Lung (tissue), 12 donors: ENCODE results near the gene ACAT2. TPM values are rescaled to one million over a fixed set of nuclear protein-coding genes. Genes with fewer than 3 reads are reported as not detected.

Experiments
- ATAC-seq: fragments of 200-7000 bp; cut with Tn5 transposase; one replicate; pipeline ENCODE4 v1.9.1; 2020; ENCODE audit warnings: moderate number of reproducible peaks; ENCODE audit not compliant: insufficient read depth, low FRiP score
- DNase-seq, 3 donors: peaks; one replicate each; pipeline ENCODE4 v3.0.0-alpha.2; 2013 to 2017
- H3K27ac ChIP-seq, 2 donors: one replicate each; pipeline ENCODE4 v1.5.1; 2013; ENCODE audit warnings: mild to moderate bottlenecking in 2 of 2, moderate library complexity in 2 of 2, control low read depth in 1 of 2, inconsistent platforms in 1 of 2, low read depth in 1 of 2, low read length in 1 of 2
- H3K27me3 ChIP-seq, 3 donors: one replicate each; pipeline ENCODE4 v1.5.1; 2013; ENCODE audit warnings: low read length in 2 of 3; ENCODE audit not compliant: control insufficient read depth in 3 of 3, insufficient read depth in 3 of 3
- H3K36me3 ChIP-seq, 4 donors: one replicate each; pipeline ENCODE4 v1.5.1; 2013; ENCODE audit warnings: low read length in 4 of 4, mild to moderate bottlenecking in 1 of 4, moderate library complexity in 1 of 4; ENCODE audit not compliant: control insufficient read depth in 4 of 4, insufficient read depth in 4 of 4
- H3K4me1 ChIP-seq, 5 donors: one replicate each; pipeline ENCODE4 v1.5.1; 2013; ENCODE audit warnings: low read length in 5 of 5, mild to moderate bottlenecking in 2 of 5, moderate library complexity in 1 of 5; ENCODE audit not compliant: control insufficient read depth in 5 of 5, insufficient read depth in 5 of 5
- H3K4me3 ChIP-seq: one replicate; pipeline ENCODE4 v1.5.1; 2013; ENCODE audit warnings: mild to moderate bottlenecking, control low read depth, moderate library complexity
- H3K9ac ChIP-seq, 2 donors: one replicate each; pipeline ENCODE4 v1.5.1; 2013; ENCODE audit warnings: low read length in 2 of 2, control low read depth in 1 of 2; ENCODE audit not compliant: insufficient read depth in 1 of 2
- H3K9me3 ChIP-seq, 4 donors: one replicate each; pipeline ENCODE4 v1.5.1; 2013; ENCODE audit warnings: low read length in 3 of 4, mild to moderate bottlenecking in 1 of 4, moderate library complexity in 1 of 4; ENCODE audit not compliant: control insufficient read depth in 4 of 4, insufficient read depth in 3 of 4
- WGBS, 2 donors: extraction: QIAGEN DNeasy Blood & Tissue Kit; methylation state at CpG; one replicate each; pipeline ENCODE4 v1.1.7; 2013; 5-methylcytosine and 5-hydroxymethylcytosine counted together
- polyA plus RNA-seq, 2 donors: library from polyadenylated mRNA; stranded (reverse); fragments of 200-250 nt; gene quantifications; one replicate each; pipeline ENCODE4 v1.2.1, GENCODE V29; 2013
- total RNA-seq, 2 donors: library from RNA; depleted of rRNA in 1 of 2; stranded (reverse); fragments of >200 nt in 1 of 2; gene quantifications; one replicate each; pipeline ENCODE4 v1.2.1, GENCODE V29; 2014 to 2021
- TF ChIP-seq, protein P1 (sequence below): IDR thresholded peaks from 2 replicates; pipeline ENCODE4 v1.5.1; 2012; ENCODE audit warnings: mild to moderate bottlenecking; ENCODE audit errors: control extremely low read depth, extremely low read depth
- donor health status: control.
- donor health status: control.
- donor health status: Bipolar disorder and iron deficiency.
- donor health status: healthy.
- donor health status: DM: yes; HTN: yes; CAD: no.

The ACAT2 gene
- total and polyA plus RNA-seq, 4 donors = 20.8 to 84.4 (median 67.6) TPM

DNA sequence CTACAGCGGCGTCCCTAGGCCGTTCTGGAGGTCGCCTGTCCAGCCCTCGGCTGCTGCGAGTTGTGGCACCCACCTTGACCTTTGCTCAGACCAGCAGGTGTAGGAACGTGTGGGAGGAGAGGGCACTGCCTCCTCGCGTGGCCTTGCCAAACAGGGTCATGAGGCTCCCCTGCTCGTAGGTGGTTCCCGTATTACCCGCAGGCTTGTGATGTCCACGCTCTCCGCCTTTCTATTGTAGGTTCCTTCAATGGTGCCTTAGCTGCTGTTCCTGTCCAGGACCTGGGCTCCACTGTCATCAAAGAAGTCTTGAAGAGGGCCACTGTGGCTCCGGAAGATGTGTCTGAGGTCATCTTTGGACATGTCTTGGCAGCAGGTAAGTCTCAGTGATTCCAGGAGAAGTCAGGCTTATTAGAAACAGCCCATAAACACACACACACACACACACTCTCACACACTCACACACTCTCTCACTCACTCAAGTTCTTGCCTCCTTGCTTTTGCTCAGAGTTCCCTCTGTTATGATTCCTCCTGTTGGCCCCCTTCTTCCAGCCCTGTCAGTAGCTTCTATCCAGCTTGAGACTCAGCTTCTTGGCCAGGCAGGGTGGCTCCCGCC, 942 bp downstream of the ACAT2 start:
- H3K36me3 ChIP-seq = peaks cover 9 to 27% (median 21%) of the 10 kb centered on the region in 4 donors
- peak overlapping the region; percentile 78 for H3K4me3 ChIP-seq
- ATAC-seq = no peak
- WGBS, 2 donors = 13 to 15% methylated on average over 16 of the region's 16 CpGs
- H3K4me1 ChIP-seq = peaks cover 0 to 14% (median 5%) of the 10 kb centered on the region in 5 donors
- H3K27me3 ChIP-seq = no peaks in the 10 kb centered on the region
- DNase-seq = peak in 1 of 3 donors; percentile 9
- TF ChIP-seq, protein P1, sequence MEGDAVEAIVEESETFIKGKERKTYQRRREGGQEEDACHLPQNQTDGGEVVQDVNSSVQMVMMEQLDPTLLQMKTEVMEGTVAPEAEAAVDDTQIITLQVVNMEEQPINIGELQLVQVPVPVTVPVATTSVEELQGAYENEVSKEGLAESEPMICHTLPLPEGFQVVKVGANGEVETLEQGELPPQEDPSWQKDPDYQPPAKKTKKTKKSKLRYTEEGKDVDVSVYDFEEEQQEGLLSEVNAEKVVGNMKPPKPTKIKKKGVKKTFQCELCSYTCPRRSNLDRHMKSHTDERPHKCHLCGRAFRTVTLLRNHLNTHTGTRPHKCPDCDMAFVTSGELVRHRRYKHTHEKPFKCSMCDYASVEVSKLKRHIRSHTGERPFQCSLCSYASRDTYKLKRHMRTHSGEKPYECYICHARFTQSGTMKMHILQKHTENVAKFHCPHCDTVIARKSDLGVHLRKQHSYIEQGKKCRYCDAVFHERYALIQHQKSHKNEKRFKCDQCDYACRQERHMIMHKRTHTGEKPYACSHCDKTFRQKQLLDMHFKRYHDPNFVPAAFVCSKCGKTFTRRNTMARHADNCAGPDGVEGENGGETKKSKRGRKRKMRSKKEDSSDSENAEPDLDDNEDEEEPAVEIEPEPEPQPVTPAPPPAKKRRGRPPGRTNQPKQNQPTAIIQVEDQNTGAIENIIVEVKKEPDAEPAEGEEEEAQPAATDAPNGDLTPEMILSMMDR = no peak
- no peaks in the 10 kb centered on the region for H3K9me3 ChIP-seq
- H3K9ac ChIP-seq = peak overlapping the region; percentile 7 to 41
- H3K27ac ChIP-seq = peak overlapping the region; percentile 73 to 91

DNA sequence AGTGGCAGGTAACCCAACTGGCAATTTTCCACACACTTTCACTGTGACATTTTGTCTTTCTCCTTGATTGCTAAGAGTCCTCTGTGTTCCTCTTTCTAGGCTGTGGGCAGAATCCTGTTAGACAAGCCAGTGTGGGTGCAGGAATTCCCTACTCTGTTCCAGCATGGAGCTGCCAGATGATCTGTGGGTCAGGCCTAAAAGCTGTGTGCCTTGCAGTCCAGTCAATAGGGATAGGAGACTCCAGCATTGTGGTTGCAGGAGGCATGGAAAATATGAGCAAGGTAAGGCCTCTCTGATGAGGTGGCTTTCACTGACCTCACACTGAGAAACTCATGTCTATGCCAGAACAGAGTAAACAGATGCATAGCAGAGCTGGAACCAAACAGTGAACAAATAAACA, 5.1 kb downstream of the ACAT2 start:
- Histone ChIP-seq H3K9ac (no peak overlapping the region), H3K4me3 (no peak overlapping the region), H3K4me1 (peaks cover 0 to 7% (median 0%) of the 10 kb centered on the region in 5 donors), H3K36me3 (peaks cover 18 to 39% (median 25%) of the 10 kb centered on the region in 4 donors), H3K9me3 (no peaks in the 10 kb centered on the region), H3K27me3 (no peaks in the 10 kb centered on the region), H3K27ac (no peak overlapping the region)
- ATAC-seq = no peak
- no peak for DNase-seq
- TF ChIP-seq, protein P1 = no peak

DNA sequence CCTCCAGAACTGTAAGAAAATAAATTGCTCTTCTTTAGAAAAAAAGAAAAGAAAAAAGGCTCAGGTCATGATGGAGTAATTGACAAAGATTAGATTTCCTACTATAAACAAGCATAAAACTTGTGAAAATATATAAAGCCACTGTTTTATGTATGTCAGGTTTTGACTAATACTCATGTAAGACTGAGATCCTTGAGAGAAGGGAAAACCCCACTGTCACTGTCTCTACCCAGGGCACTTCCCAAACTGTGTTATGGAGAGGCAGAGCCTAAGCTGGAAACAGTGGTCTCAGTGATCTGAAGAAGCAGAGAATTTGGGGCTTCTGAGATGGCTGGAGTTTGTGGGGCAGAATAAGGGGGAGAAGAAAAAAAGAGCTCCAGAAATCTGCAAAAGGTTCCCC, 7.6 kb downstream of the ACAT2 start:
- Histone ChIP-seq H3K27me3 (no peaks in the 10 kb centered on the region), H3K9me3 (peaks cover 0 to 3% (median 0%) of the 10 kb centered on the region in 4 donors), H3K36me3 (peaks cover 14 to 38% (median 23%) of the 10 kb centered on the region in 4 donors), H3K9ac (no peak overlapping the region), H3K4me1 (no peaks in the 10 kb centered on the region), H3K4me3 (no peak overlapping the region), H3K27ac (no peak overlapping the region)
- ATAC-seq = no peak
- TF ChIP-seq, protein P1 = no peak
- DNase-seq = no peak

DNA sequence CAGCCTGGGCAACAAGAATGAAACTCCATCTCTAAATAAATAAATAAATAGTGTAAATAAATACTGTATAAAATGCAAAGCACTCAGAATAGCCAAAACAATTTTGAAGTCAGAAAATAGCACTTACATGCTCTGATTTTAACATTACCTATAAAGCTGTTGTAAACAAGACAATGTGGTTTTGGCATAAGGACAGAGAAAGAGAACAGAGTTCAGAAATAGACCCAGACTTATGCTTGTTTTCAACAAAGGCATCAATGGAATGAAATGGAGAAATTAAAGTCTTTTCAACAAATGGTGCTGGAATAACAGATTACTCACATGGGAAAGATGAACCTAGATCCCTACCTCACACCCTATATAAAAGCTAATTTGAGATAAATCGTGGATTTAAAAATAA, 10.4 kb downstream of the ACAT2 start:
- peaks cover 0 to 3% (median 0%) of the 10 kb centered on the region in 4 donors for H3K9me3 ChIP-seq
- no peak overlapping the region for H3K9ac ChIP-seq
- DNase-seq (no peak), ATAC-seq (no peak)
- 0 to 43% methylated on average over 1 of the region's 1 CpG for WGBS, 2 donors
- H3K4me3 ChIP-seq = no peak overlapping the region
- TF ChIP-seq, protein P1 = no peak
- no peak overlapping the region for H3K27ac ChIP-seq
- H3K4me1 ChIP-seq = no peaks in the 10 kb centered on the region
- H3K36me3 ChIP-seq = peaks cover 12 to 45% (median 21%) of the 10 kb centered on the region in 4 donors
- no peaks in the 10 kb centered on the region for H3K27me3 ChIP-seq
